ENCODE measurements around the gene CD74. TPM values are rescaled to one million over a fixed set of nuclear protein-coding genes. Genes with fewer than 3 reads are reported as not detected.

CD74 gene
- total RNA-seq: 100 to 1,000 TPM; 597 to 608 TPM

DNA sequence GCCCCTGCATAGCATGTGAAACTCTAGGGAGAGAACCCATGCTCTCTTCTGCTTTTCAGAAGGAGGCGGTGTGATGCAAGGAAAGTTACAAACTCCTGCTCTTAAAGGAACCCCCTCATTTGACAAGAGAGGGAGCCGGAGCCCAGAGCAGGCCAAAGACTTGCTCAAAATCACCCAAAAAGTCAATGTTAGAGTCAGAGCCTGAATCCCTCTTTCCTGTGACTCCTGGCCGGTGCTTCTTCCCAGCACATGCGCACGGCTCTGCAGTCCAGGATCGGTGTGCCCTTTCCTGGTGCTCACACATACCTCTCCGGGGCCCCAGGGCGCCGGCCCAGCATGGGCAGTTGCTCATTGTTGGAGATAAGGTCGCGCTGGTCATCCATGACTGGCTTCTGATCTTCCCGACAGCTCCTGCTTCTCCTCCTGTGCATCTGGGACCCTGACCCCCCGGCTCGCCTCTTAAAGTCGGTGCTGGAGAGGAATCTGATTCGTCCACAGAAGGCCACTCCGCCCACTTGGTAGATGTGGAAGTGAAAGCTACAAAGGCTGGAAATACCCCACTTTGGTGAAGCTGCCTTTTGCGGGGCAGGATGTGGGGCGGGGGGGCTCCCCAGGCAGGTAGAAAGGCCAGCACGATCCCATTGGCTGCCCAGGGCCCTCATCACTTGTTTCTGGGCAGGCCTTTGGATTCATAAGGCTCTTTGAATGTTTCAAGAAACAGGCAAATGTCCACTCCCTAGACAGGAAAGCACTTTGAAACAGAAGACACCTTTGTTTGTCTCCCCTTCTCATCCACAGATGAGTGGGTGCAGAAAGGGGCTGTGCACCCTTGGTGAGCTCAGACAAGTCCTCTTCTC, at the start of gene CD74:
TSS of gene CD74 (minus strand) at position 592 of the 857 bp plus-strand sequence. CDS start at position 431, 161 bp downstream.

DNA sequence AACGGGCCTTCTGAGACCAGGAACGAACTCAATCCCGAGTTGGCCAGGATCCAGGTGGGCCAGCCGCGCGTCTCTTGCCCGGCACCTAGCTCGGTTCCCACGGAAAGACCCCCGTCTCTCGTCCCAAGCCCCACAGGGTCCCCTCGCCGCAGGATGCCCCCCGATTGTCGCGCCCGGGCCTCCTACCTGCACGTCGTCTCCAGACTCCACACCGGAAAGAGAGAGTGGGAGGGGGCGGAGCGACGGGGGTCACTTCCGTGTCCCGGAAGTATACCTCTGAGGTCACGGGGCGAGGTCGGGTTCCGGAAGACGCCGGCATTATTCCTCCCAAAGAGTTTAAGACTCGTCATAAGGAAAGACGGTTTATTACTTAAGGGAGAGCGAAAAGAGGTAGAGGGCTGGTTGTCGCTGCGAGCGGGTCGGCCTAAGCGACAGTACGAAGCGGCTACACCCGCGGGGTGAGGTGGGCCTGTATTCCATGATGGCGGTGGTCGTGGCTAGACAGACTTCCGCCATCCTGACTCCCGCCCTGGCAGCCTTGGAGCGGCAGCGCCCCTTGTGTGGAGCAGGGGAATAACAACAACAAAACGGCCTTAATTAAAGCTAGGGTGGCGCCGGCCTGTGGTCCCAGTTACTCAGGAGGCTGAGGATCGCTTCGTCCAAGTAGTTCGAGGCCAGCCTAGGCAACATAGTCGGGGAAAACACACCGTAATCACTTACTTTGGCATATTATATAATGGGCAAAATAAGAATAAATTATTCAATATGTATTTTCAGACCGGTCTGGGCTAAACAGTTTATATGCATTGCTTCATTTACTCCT, 37.0 kb upstream of the CD74 start, which contains the start of gene RPS14:
TSS of gene RPS14 (minus strand) at position 223 of the 823 bp plus-strand sequence. CDS start 2,006 bp downstream, outside the sequence.

DNA sequence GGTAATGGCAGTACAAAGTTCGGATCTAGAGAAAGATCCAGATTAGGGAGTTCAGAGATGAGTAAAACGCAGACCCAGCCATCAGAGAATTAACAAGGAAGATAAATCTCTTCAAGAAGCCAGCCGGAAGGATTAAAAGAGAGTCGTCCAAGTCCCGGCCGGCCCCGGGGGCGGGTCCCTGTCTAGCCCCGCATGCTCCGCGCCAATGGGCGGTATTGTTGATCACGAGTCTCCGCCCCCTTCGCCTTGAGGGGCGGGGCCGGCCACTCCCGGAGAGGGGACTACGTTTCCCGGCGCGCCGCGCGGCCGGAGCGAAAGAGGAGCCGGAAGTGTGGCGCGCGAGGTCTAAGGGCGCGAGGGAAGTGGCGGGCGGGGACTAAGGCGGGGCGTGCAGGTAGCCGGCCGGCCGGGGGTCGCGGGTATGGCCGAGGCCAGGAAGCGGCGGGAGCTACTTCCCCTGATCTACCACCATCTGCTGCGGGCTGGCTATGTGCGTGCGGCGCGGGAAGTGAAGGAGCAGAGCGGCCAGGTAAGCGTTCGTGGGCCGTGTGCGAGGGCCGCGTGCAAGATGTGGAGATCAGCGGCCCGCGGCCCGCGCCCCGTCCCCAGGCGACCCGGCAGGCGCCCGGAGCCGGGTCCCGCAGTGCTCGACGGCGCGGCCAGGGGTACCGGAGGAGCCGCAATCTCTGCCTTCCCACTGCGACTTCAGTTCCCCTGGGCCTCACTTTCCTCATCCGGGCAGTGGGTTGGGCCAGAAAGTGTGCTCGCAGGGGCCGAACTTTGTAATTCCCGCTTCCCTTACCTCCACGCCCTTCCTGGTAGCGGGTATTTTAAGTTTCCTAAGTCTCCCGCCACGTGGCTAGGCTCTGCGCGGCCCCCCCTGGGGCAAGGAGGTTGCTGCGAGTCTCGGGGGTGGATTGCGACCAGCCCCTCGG, 55.1 kb downstream of the CD74 start, which contains the start of gene TCOF1:
TSS of gene TCOF1 (plus strand) at position 372 of the 935 bp plus-strand sequence. CDS start at position 422, 50 bp downstream.

Other genes starting within 250 kb of the CD74 start
- not detected for gene CDX1, start 246.1 kb downstream of the CD74 start, total RNA-seq
- not detected for gene SLC6A7, start 222.8 kb downstream of the CD74 start, total RNA-seq
- not detected for gene CAMK2A, start 123.1 kb downstream of the CD74 start, total RNA-seq
- not detected for gene ARSI, start 110.0 kb downstream of the CD74 start, total RNA-seq
- 10 to 100 TPM; 51.1 to 56.0 TPM for gene TCOF1, start 55.2 kb downstream of the CD74 start, total RNA-seq
- 1,000 to 10,000 TPM; 4,054 to 4,225 TPM for gene RPS14, start 36.8 kb upstream of the CD74 start, total RNA-seq
- under 1 TPM; 0.39 to 0.93 TPM for gene NDST1, start 95.2 kb upstream of the CD74 start, total RNA-seq
- gene SYNPO, start 227.8 kb upstream of the CD74 start, total RNA-seq: under 1 TPM; 0.05 to 0.25 TPM
- under 1 TPM in 1 of 2 experiments, not detected in 1; 0.20 TPM for gene MYOZ3, start 248.3 kb upstream of the CD74 start, total RNA-seq